Hematopoietic multipotent progenitor cell treated with erythropoietin and hydrocortisone succinate and interleukin-3 and kit ligand, for 4 days (in vitro differentiated cells): Measurements from ENCODE around the gene CGB8.
A peak's percentile ranks its signal among the peaks of the same experiment; 100 is the strongest.
"Not testable (repeated sequence)": the region's sequence is repeated elsewhere in the genome, so short reads cannot be mapped to it uniquely, and the experiment has no call there.

Experiments used
- DNase-seq: peaks from one replicate; pipeline ENCODE4 v3.0.0-alpha.2; 2015

Gene CGB8

GRCh38 chr19:49064768-49065611 is 16.1 kb upstream of the CGB8 start, which contains the start of gene NTF4:
NTF4 (minus strand) TSS chr19:49064818; CDS start chr19:49061997, 2,821 bp downstream.
- DNase-seq, result no peak

DNA sequence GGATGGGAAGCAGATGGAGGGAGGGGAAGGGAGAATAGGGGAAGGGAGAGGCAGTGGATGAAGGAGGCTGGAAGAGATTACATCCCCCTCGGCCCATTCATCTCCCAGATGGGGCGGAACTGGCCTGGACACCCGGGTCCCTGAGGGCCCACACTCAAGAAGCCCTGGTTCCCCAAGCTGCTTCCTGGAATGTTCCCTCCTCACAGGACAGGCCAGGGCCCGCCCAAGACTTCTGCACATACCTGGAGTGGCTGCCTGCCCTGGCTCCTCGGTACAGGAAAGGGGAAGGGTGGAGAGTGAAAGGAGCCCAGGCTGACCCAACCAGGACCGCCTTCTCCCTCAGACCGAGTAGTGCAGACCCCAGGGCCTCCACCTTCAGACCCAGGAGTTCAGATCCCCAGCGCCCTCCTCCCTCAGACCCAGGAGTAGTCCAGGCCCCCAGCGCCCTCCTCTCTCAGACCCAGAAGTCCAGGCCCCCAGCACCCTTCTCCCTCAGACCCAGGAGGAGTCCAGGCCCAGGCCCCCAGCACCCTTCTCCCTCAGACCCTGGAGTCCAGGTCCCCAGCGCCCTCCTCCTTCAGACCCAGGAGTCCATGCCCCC is 15.2 kb upstream of the CGB8 start:
- no peak for DNase-seq

GRCh38 chr19:49061445-49061844 is 12.5 kb upstream of the CGB8 start:
- no peak for DNase-seq

GRCh38 chr19:49061000-49061399 is 12.1 kb upstream of the CGB8 start:
- no peak for DNase-seq

- DNase-seq, result no peak
Observed at GRCh38 chr19:49059053-49059452, 10.1 kb upstream of the CGB8 start.

GRCh38 chr19:49058562-49058961 is 9.7 kb upstream of the CGB8 start:
- DNase-seq, result no peak

DNA sequence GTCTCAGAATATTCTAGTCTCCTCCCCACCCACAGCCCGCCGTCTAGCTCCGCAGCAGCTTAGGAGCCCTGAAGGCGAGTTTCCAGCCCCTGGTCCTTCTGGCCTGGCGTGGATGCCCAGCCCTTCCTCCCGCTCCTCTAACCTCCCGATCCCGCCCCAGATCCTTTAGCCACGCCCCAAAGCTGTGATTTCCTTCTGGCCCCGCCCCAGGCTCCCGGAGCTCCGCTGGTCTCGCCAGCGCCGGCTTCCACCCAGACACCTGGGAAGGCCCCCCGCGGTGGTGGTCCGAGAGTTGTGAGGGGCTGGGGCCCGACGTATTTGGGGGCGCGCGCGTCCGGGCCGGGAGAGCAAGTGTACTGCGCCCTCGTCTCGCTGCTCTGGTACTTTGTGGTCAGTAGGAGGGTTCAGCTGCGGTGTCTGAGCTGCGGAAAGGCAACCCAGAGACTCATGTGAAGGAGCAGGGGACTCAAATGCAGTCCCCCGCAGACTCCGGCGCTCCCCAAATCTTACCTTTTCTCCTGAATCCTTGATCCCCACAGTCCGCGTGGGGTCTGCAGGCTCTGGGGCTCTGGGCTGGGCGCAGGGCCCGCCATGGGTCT is 8.8 kb upstream of the CGB8 start, which contains the start of gene CGB7:
Gene CGB7, minus strand, starts transcription at position 114 of the 599 bp plus-strand sequence. CDS start 2,374 bp downstream, outside the sequence.
- DNase-seq, result no peak

- not testable (repeated sequence) for DNase-seq
Observed at GRCh38 chr19:49056902-49057596, 8.1 kb upstream of the CGB8 start.

DNA sequence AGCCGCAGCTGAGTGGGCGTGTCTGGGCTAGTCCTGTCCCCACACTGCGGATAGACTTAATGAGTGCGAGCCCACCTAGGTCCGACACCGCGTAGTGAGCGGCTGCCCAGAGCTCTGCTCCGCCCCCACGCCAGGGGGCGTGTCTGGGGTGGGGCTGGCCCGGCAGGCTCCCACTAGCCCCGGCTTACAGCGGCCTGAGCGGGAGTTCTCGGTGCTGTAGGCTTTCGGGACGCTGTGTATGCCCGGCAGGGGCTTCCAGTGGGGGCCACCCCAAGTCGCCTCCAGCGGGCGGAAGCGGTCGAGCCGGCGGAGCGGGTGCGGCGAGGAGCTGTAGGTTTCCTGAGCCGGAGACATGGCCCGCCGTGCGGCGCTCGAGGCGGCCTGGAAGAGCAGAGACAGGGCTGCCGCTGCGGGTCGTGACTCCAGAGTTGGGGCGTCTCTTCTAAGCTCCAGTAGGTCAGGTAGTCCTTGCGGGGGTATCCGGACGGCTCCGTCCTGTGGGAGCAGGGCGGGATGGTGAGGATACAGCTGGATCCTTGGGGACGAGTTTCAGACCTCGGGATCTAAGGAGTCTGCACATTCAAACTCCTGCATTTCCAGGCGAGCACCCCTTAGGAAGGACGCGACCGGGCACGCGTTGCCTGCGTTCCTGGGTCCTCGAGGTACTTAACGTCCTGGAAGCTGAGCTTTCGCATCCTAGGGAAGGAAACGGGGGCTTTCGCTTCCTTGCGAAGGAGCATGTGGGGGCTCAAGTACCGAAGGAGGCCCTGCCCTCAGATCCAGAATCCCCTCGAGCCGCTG is 7.4 kb upstream of the CGB8 start:
- DNase-seq, result peak; percentile 61

- DNase-seq, result not testable (repeated sequence)
Observed at GRCh38 chr19:49050376-49051033, 1.6 kb upstream of the CGB8 start.

DNA sequence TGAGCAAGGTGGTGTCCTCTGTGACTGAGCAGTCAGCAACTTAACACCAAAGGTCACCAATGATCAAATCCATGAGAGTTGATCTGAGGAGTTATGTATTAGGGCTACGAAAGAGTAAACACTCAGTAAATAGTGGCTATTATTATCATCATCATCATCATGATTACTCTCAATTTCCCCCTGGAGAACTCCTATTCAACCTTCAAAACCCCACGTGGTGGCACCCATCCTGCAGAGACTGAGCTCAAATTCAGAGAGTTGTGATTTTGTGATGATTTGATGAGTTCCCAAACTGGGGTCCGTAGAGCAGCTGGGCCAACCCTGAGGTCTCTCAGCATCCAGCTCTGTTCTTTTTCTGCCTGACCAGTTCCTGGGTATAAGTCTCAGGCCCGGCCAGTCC is 923 bp upstream of the CGB8 start:
- not testable (repeated sequence) for DNase-seq

DNA sequence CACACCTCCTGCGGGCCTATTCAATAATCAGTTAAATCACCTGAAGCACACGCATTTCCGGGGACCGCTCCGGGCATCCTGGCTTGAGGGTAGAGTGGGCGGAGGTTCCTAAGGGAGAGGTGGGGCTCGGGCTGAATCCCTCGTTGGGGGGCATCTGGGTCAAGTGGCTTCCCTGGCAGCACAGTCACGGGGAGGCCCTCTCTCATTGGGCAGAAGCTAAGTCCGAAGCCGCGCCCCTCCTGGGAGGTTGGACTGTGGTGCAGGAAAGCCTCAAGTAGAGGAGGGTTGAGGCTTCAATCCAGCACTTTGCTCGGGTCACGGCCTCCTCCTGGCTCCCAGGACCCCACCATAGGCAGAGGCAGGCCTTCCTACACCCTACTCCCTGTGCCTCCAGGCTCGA is 5.4 kb downstream of the CGB8 start, which contains the start of gene CGB5:
Gene CGB5, plus strand, starts transcription at position 301 of the 400 bp plus-strand sequence. CDS start 362 bp downstream, outside the sequence.
- not testable (repeated sequence) for DNase-seq

DNA sequence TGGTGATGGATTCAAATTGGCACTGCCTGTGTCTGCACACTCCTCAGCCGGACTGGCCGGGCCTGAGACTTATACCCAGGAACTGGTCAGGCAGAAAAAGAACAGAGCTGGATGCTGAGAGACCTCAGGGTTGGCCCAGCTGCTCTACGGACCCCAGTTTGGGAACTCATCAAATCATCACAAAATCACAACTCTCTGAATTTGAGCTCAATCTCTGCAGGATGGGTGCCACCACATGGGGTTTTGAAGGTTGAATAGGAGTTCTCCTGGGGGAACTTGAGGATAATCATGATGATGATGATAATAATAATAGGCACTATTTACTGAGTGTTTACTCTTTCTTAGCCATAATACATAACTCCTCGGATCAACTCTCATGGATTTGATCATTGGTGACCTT is 6.2 kb downstream of the CGB8 start:
- not testable (repeated sequence) for DNase-seq

DNA sequence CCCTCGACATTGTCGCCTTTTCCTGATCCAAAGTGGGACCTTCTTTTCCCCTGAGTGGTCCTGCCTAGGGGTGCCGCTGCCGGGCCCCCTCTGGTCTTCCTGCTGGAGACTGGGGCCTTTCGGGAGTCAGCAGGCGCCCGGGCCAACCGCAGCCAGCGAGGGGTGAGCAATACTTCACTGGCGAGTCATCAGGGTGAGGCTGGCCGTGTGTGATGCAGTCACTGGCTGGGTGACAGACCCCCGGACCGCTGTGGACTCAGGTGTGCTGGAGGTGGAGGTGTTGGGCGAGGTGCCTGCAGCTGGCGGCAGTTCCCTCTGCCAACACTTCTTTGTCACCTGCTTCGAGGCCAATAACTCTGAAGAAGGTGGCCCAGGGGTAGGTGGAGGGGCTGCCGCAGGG is 6.7 kb downstream of the CGB8 start:
- DNase-seq, result no peak

DNA sequence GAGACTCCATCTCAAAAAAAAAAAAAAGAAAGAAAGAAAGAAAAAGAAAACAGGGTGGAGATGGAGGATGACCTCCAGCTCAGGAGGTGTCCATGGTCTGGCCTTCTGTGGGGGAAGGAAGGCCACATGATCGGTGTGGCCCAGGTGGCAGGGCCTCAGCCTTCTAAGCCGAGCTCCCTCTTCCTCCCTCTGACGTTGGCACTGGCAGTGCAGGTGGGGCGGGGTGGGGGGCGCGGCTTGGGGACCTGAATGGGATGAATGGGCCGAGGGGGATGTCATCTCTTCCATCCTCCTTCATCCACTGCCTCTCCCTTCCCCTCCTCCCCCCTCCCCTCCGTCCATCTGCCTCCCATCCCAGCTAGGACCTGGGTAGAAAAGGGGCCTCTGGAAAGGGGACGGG is 9.2 kb downstream of the CGB8 start:
- DNase-seq, result not testable (repeated sequence)

DNA sequence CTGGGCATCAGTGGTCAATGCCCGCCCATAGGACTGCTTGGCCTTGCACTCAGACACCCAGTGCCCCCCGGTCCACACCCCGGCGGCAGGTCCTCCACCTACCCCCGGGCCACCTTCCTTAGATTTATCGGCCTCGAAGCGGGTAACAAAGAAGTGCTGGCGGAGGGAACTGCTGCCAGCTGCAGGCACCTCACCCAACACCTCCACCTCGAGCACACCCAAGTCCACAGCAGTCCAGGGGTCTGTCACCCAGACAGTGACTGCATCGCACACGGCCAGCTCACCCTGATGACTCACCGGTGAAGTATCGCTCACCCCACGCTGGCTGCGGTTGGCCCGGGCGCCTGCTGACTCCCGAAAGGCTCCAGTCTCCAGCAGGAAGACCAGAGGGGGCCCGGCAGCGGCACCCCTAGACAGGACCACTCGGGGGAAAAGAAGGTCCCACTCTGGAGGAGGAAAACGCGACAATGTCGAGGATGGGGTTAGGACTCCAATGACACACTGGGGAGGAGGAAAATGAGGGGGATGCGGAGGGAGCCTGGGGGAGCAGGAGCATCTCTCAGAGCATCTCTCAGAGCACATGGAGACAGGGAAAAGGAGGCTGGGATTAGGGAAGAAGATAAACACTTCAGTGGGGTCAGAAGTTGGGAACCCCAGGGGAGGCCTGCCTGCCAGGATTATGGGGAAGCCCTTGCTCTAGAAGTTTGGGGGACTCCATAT is 10.2 kb downstream of the CGB8 start:
- not testable (repeated sequence) for DNase-seq

DNA sequence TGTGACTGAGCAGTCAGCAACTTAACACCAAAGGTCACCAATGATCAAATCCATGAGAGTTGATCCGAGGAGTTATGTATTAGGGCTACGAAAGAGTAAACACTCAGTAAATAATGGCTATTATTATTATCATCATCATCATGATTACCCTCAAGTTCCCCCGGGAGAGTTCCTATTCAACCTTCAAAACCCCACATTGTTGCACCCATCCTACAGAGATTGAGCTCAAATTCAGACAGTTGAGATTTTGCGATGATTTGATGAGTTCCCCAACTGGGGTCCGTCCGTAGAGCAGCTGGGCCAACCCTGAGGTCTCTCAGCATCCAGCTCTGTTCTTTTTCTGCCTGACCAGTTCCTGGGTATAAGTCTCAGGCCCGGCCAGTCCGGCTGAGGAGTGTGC is 10.8 kb downstream of the CGB8 start:
- not testable (repeated sequence) for DNase-seq

DNA sequence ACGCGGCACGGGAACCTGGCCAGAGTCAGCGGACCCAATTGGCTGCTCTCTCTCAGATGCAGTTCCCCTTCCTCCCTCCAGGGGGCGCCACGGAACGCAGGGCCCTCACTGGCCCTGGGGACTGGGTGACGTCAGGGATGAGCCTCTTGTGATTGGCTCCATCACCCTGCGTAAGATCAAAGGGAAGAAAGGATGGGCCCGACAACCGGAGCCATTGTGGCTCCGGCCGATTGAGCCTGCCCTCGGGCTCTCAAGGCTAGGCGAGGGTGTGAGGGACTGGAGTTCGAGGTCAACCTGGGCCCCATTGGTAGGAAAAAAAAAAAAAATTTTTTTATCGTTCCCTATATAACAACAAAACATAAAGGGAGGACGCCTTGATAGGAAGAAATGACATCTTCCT is 12.1 kb downstream of the CGB8 start, which contains the start of gene CGB1:
Gene CGB1, minus strand, starts transcription at position 81 of the 400 bp plus-strand sequence. CDS start 184 bp downstream, outside the sequence.
- DNase-seq, result peak; percentile 68

DNA sequence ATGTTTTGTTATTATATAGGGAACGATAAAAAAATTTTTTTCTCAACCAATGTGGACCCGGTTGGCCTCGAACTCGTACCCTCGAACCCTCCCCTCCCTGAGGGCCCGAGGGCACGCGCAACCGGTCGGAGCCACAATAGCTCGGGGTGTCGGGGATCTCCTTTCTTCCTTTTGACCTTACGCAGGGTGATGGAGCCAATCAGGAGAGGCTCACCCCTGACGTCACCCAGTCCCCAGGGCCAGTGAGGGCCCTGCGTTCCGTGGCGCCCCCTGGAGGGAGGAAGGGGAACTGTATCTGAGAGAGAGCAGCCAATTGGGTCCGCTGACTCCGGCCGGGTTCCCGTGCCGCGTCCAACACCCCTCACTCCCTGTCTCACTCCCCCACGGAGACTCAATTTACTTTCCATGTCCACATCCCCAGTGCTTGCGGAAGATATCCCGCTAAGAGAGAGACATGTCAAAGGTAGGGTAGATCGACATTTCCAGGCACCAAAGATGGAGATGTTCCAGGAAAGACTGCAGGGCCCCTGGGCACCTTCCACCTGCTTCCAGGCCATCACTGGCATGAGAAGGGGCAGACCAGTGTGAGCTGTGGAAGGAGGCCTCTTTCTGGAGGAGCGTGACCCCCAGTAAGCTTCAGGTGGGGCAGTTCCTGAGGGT is 17.1 kb downstream of the CGB8 start, which contains the start of gene CGB2:
Gene CGB2, plus strand, starts transcription at position 249 of the 660 bp plus-strand sequence. Its CDS starts 206 bp downstream, at position 455.
- peak; percentile 83 for DNase-seq

DNA sequence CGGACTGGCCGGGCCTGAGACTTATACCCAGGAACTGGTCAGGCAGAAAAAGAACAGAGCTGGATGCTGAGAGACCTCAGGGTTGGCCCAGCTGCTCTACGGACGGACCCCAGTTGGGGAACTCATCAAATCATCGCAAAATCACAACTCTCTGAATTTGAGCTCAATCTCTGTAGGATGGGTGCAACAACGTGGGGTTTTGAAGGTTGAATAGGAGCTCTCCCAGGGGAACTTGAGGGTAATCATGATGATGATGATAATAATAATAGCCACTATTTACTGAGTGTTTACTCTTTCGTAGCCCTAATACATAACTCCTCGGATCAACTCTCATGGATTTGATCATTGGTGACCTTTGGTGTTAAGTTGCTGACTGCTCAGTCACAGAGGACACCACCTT is 18.6 kb downstream of the CGB8 start:
- DNase-seq, result not testable (repeated sequence)
